ENCODE measurements around the gene NUAK2.

DNA sequence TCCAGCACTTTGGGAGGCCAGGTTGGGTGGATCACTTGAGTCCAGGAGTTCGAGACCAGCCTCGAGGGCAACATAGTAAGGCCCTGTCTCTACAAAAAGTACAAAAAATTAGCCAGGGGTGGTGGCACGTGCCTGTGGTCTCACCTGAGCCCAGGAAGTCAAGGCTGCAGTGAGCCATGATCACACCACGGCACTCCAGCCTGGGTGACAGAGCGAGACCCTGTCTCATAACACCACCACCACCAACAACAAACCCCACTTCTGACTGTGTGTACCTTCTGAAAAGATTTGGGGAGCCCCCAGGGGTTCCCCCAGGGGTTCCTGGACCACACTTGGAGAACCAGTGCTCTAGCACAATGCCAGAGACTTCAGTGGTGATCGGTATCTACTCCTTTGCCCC lies 29.9 kb downstream of the NUAK2 start:
- TF ChIP-seq, protein P1, sequence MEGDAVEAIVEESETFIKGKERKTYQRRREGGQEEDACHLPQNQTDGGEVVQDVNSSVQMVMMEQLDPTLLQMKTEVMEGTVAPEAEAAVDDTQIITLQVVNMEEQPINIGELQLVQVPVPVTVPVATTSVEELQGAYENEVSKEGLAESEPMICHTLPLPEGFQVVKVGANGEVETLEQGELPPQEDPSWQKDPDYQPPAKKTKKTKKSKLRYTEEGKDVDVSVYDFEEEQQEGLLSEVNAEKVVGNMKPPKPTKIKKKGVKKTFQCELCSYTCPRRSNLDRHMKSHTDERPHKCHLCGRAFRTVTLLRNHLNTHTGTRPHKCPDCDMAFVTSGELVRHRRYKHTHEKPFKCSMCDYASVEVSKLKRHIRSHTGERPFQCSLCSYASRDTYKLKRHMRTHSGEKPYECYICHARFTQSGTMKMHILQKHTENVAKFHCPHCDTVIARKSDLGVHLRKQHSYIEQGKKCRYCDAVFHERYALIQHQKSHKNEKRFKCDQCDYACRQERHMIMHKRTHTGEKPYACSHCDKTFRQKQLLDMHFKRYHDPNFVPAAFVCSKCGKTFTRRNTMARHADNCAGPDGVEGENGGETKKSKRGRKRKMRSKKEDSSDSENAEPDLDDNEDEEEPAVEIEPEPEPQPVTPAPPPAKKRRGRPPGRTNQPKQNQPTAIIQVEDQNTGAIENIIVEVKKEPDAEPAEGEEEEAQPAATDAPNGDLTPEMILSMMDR (conservative IDR thresholded peaks at IDR 0.05; ENCODE audit: low read depth, low read length): no peak
- TF ChIP-seq MAFK (IDR thresholded peaks at IDR 0.05; ENCODE audit: low read depth, low read length) (no peak), NFE2L2 (IDR thresholded peaks at IDR 0.05; ENCODE audit: low read depth, low read length) (no peak), POLR2A (IDR thresholded peaks at IDR 0.05; ENCODE audit: low read depth, low read length) (no peak), FOS (IDR thresholded peaks at IDR 0.05; ENCODE audit: low read depth, low read length) (no peak), MAZ (IDR thresholded peaks at IDR 0.05; ENCODE audit: borderline replicate concordance, low read depth, low read length) (no peak), RFX5 (IDR thresholded peaks at IDR 0.05; ENCODE audit: low read depth, low read length) (no peak)
- TF ChIP-seq, protein P2, sequence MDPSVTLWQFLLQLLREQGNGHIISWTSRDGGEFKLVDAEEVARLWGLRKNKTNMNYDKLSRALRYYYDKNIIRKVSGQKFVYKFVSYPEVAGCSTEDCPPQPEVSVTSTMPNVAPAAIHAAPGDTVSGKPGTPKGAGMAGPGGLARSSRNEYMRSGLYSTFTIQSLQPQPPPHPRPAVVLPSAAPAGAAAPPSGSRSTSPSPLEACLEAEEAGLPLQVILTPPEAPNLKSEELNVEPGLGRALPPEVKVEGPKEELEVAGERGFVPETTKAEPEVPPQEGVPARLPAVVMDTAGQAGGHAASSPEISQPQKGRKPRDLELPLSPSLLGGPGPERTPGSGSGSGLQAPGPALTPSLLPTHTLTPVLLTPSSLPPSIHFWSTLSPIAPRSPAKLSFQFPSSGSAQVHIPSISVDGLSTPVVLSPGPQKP (IDR thresholded peaks at IDR 0.05; ENCODE audit: borderline replicate concordance, low read depth, low read length): no peak
- TF ChIP-seq, protein P3, sequence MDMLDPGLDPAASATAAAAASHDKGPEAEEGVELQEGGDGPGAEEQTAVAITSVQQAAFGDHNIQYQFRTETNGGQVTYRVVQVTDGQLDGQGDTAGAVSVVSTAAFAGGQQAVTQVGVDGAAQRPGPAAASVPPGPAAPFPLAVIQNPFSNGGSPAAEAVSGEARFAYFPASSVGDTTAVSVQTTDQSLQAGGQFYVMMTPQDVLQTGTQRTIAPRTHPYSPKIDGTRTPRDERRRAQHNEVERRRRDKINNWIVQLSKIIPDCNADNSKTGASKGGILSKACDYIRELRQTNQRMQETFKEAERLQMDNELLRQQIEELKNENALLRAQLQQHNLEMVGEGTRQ (IDR thresholded peaks at IDR 0.05; ENCODE audit: low read depth, low read length): no peak
